SK-N-MC (cell line): ENCODE data around the gene WFDC2.

Experiments used
- EZH2 ChIP-seq: fragments of 200-600 bp; sonication (generic); IDR thresholded peaks from one replicate; pipeline ENCODE4 v1.6.1; 2017; ENCODE audit warnings: antibody characterized with exemption
- FOXP2 ChIP-seq: optimal IDR thresholded peaks from 2 replicates; pipeline ENCODE3; 2011; ENCODE audit warnings: mild to moderate bottlenecking, moderate library complexity; ENCODE audit not compliant: insufficient read depth; ENCODE audit errors: extremely low read length, control extremely low read depth
- POLR2AphosphoS5 ChIP-seq: IDR thresholded peaks from 2 replicates; pipeline ENCODE4 v1.6.1; 2012; ENCODE audit warnings: mild to moderate bottlenecking, low read depth, low read length, borderline replicate concordance

DNA sequence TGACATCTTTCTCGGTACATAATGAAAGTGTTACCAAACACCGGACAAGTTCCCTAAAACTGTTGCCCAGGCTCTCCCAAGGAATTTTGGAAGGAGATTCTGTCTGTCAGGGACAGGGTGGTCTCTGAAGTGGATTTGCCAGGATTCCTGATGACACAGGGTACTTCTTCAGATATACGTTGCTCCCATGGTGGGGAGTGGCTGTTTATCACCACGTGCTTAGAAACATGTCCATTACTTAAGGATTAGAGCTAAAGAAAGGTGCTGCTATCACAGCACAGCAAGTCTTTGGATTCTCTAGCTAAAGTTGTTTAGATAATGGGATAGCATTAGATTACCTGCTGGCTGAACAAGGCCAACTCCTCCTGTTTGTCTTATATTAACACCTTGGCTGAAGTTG is 39.5 kb downstream of the WFDC2 start:
- TF ChIP-seq FOXP2 (no peak), POLR2AphosphoS5 (no peak), EZH2 (no peak)
